NT2/D1 (cell line): ENCODE results near the gene DDAH1.

Source experiments
- SUZ12 ChIP-seq: IDR thresholded peaks from 2 replicates; pipeline ENCODE4 v1.6.1; 2011; ENCODE audit not compliant: insufficient read length, insufficient read depth; ENCODE audit errors: extremely low read depth
- YY1 ChIP-seq: IDR thresholded peaks from 2 replicates; pipeline ENCODE4 v1.6.1; 2011; ENCODE audit not compliant: insufficient read length, insufficient read depth
- ZNF274 ChIP-seq: IDR thresholded peaks from 2 replicates; pipeline ENCODE4 v1.6.1; 2011; ENCODE audit warnings: mild to moderate bottlenecking, low read depth, low read length

- TF ChIP-seq YY1 (no peak), ZNF274 (no peak), SUZ12 (no peak)
These were observed 24.3 kb downstream of the DDAH1 start for GRCh38 chr1:85440612-85441011.
